ENCODE data around the gene ZNF326.
"Not testable (repeated sequence)": the region's sequence is repeated elsewhere in the genome, so short reads cannot be mapped to it uniquely, and the experiment has no call there.

Gene ZNF326

GRCh38 chr1:89998306-89998705 lies 3.4 kb downstream of the ZNF326 start:
- DNase-seq: no peak

GRCh38 chr1:89999208-89999607 lies 4.3 kb downstream of the ZNF326 start:
- DNase-seq: no peak

GRCh38 chr1:89999628-90000027 lies 4.7 kb downstream of the ZNF326 start:
- no peak for DNase-seq

- DNase-seq: no peak
Observed at GRCh38 chr1:90000934-90001676, 6.2 kb downstream of the ZNF326 start.

GRCh38 chr1:90007979-90008404 lies 13.1 kb downstream of the ZNF326 start:
- DNase-seq: no peak

GRCh38 chr1:90012300-90012699 lies 17.4 kb downstream of the ZNF326 start:
- no peak for DNase-seq

- DNase-seq: no peak
Observed at GRCh38 chr1:90023691-90024090, 28.8 kb downstream of the ZNF326 start.

GRCh38 chr1:90027281-90027680 lies 32.4 kb downstream of the ZNF326 start:
- no peak for DNase-seq

- no peak for DNase-seq
Observed at GRCh38 chr1:90039652-90040051, 44.7 kb downstream of the ZNF326 start.

- DNase-seq: no peak
Observed at GRCh38 chr1:90043586-90043985, 48.7 kb downstream of the ZNF326 start.

- DNase-seq: no peak
Observed at GRCh38 chr1:90044346-90044745, 49.4 kb downstream of the ZNF326 start.

- DNase-seq: no peak
Observed at GRCh38 chr1:90045853-90046563, 51.1 kb downstream of the ZNF326 start.

- no peak for DNase-seq
Observed at GRCh38 chr1:90046635-90047034, 51.7 kb downstream of the ZNF326 start.

GRCh38 chr1:90048043-90048442 lies 53.1 kb downstream of the ZNF326 start:
- no peak for DNase-seq

GRCh38 chr1:90062700-90063643 lies 68.1 kb downstream of the ZNF326 start:
- DNase-seq: not testable (repeated sequence)

GRCh38 chr1:90064109-90064508 lies 69.2 kb downstream of the ZNF326 start:
- DNase-seq: not testable (repeated sequence)

- DNase-seq: no peak
Observed at GRCh38 chr1:90067194-90067931, 72.5 kb downstream of the ZNF326 start.

- no peak for DNase-seq
Observed at GRCh38 chr1:90068611-90069280, 73.8 kb downstream of the ZNF326 start.

- no peak for DNase-seq
Observed at GRCh38 chr1:90074137-90074536, 79.2 kb downstream of the ZNF326 start.

- no peak for DNase-seq
Observed at GRCh38 chr1:90074566-90074965, 79.7 kb downstream of the ZNF326 start.

- DNase-seq: no peak
Observed at GRCh38 chr1:90074970-90075391, 80.1 kb downstream of the ZNF326 start.

GRCh38 chr1:90083995-90084394 lies 89.1 kb downstream of the ZNF326 start:
- DNase-seq: no peak
